Left ventricle myocardium inferior (tissue), 1 donor: ENCODE results near the gene HOXC10. TPM values are rescaled to one million over a fixed set of nuclear protein-coding genes. Genes with fewer than 3 reads are reported as not detected.

Experiments
- DNase-seq: peaks from one replicate; pipeline ENCODE4 v3.0.0-alpha.2; 2020
- H3K27ac ChIP-seq: fragments of 200-600 bp; replicated peaks from 2 replicates; pipeline ENCODE4 v1.8.0; 2021
- H3K27me3 ChIP-seq: fragments of 200-600 bp; 2 replicates; pipeline ENCODE4 v1.8.0; 2021; ENCODE audit warnings: low read depth
- H3K36me3 ChIP-seq: fragments of 200-600 bp; 2 replicates; pipeline ENCODE4 v1.8.0; 2021
- H3K4me1 ChIP-seq: fragments of 200-600 bp; 2 replicates; pipeline ENCODE4 v1.8.0; 2021
- H3K4me3 ChIP-seq: fragments of 200-600 bp; 2 replicates; pipeline ENCODE4 v1.8.0; 2021; ENCODE audit warnings: mild to moderate bottlenecking, moderate library complexity
- H3K9me3 ChIP-seq: fragments of 200-600 bp; replicated peaks from 2 replicates; pipeline ENCODE4 v1.8.0; 2021
- CTCF ChIP-seq: fragments of 200-600 bp; IDR thresholded peaks from 2 replicates; pipeline ENCODE4 v1.8.0; 2021; ENCODE audit warnings: antibody characterized with exemption, mild to moderate bottlenecking, borderline replicate concordance
- intact Hi-C: fragments of 100-400 bp; cut with micrococcal nuclease; formaldehyde crosslinking; loops from one replicate; pipeline ENCODE4 v1.11.0; 2022
- microRNA-seq: library from miRNA; unstranded; fragments of <30 nt; microRNA quantifications from one replicate; pipeline ENCODE4 v1.2.0, GENCODE V29; 2020
- total RNA-seq: library from RNA; stranded (reverse); fragmentation: NEBNext Ultra II Directional; extraction: Animal tissue kit (Norgen Biotek cat#: 25700); gene quantifications from one replicate; pipeline ENCODE4 v1.2.1, GENCODE V29; 2021
- donor health status: DM: no; HTN: yes; CAD: no; lungs with severe emphysema.

HOXC10 gene
- total RNA-seq, 1 donor from 2014 or later: not detected

- TF ChIP-seq CTCF: no peak
- Histone ChIP-seq H3K4me3 (no peak overlapping the region), H3K4me1 (peaks cover 18% of the 10 kb centered on the region), H3K9me3 (peaks cover 2% of the 10 kb centered on the region), H3K27ac (no peak overlapping the region), H3K27me3 (peaks cover 100% of the 10 kb centered on the region), H3K36me3 (no peaks in the 10 kb centered on the region)
- intact Hi-C loops: no loop called here
- DNase-seq: no peak
These were observed 52.7 kb downstream of the HOXC10 start for GRCh38 chr12:54037360-54038283.

- Histone ChIP-seq H3K27ac (no peak overlapping the region), H3K4me3 (no peak overlapping the region), H3K36me3 (no peaks in the 10 kb centered on the region), H3K4me1 (peaks cover 13% of the 10 kb centered on the region), H3K27me3 (peaks cover 100% of the 10 kb centered on the region), H3K9me3 (no peaks in the 10 kb centered on the region)
- no peak for DNase-seq
- intact Hi-C loops: no loop called here
- no peak for TF ChIP-seq CTCF
These were observed 53.4 kb downstream of the HOXC10 start for GRCh38 chr12:54038284-54038870.

- intact Hi-C loops: no loop called here
- no peak for DNase-seq
- Histone ChIP-seq H3K9me3 (no peaks in the 10 kb centered on the region), H3K36me3 (no peaks in the 10 kb centered on the region), H3K27ac (no peak overlapping the region), H3K4me3 (no peak overlapping the region), H3K27me3 (peaks cover 99% of the 10 kb centered on the region), H3K4me1 (peaks cover 7% of the 10 kb centered on the region)
- TF ChIP-seq CTCF: no peak
These were observed 54.0 kb downstream of the HOXC10 start for GRCh38 chr12:54038871-54039414.

DNA sequence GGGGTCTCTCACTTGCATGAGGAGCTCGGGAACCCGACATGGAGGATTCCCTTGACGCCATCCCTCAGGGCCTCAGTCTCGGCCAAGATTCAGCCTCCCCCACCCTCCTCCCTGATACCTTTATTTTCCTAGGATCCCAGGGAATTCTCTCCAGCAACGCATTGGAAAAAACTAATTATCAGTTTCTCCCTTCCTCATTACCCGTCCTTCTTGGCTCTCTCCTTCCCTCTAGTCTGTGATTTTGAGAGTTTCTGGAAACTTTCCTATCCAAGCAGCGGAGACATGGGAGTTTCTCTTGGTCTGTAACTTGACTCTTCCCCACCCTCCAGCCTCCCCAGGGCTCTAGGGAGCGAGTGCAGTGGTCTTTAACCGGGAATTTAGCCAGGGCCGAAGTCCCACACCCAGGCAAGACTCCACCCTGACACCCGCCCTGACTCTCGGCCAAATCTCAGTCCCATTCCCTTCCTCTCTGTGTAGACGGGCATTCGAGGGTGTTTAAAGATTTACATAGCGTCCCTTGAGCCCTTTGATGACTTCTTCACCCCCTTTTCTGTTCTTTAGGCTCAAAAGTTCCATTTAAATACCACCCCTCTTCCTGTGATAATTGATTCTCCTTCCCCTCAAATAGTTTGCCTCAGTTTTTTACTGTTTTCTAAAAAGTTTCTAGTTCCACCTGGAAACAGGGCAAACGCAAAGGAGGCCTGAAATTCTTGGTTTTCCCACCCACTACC is 54.6 kb downstream of the HOXC10 start:
- Histone ChIP-seq H3K27me3 (peaks cover 99% of the 10 kb centered on the region), H3K27ac (no peak overlapping the region), H3K36me3 (no peaks in the 10 kb centered on the region), H3K9me3 (no peaks in the 10 kb centered on the region), H3K4me3 (no peak overlapping the region), H3K4me1 (peaks cover under 1% of the 10 kb centered on the region)
- intact Hi-C loops: no loop called here
- no peak for DNase-seq
- no peak for TF ChIP-seq CTCF

Small RNA genes within 50 kb of the gene (microRNA-seq; reads per million reads assigned to microRNA genes)
- not detected for gene MIR196A2
- not detected for gene MIR615

Other genes starting within 250 kb of the HOXC10 start
- gene CISTR, start 233.2 kb upstream of the HOXC10 start, total RNA-seq: 2.1 TPM
- gene HOXC13, start 46.3 kb upstream of the HOXC10 start, total RNA-seq: not detected
- not detected for gene HOXC12, start 30.2 kb upstream of the HOXC10 start, total RNA-seq
- not detected for gene HOXC11, start 12.0 kb upstream of the HOXC10 start, total RNA-seq
- gene HOTAIR, start 10.2 kb upstream of the HOXC10 start, total RNA-seq: not detected
- not detected for gene HOXC9, start 15.0 kb downstream of the HOXC10 start, total RNA-seq
- gene HOXC8, start 23.8 kb downstream of the HOXC10 start, total RNA-seq: not detected
- gene HOXC6, start 43.3 kb downstream of the HOXC10 start, total RNA-seq: not detected
- gene HOXC5, start 47.9 kb downstream of the HOXC10 start, total RNA-seq: not detected
- not detected for gene HOXC4, start 68.7 kb downstream of the HOXC10 start, total RNA-seq
- gene SMUG1, start 203.8 kb downstream of the HOXC10 start, total RNA-seq: 16.2 TPM